GM18502 (cell line): Measurements from ENCODE around the gene FBLIM1.

Source experiments
- ATAC-seq: cut with Tn5 transposase; IDR thresholded peaks from one replicate; pipeline ENCODE4 v1.9.1; 2021; ENCODE audit warnings: mild to moderate bottlenecking; ENCODE audit not compliant: unreplicated experiment, poor library complexity

The FBLIM1 gene

DNA sequence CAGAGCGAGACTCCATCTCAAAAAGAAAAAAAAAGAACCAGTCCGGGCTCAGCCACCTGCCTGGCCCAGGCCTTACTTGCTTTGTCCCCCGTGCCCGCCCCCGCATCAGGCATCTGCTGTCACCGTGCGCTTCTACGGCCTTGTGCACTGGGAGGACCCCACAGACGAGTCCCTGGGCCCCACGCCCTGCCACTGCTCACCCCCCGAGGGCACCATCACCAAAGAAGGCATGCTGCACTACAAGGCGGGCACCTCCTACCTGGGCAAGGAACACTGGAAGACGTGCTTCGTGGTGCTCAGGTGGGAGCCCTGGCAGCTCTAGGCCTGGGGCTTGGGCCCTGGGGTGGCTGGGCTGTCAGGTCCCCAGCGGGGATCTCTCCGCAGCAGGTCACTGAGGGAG lies 28.2 kb upstream of the FBLIM1 start:
- ATAC-seq: no peak

DNA sequence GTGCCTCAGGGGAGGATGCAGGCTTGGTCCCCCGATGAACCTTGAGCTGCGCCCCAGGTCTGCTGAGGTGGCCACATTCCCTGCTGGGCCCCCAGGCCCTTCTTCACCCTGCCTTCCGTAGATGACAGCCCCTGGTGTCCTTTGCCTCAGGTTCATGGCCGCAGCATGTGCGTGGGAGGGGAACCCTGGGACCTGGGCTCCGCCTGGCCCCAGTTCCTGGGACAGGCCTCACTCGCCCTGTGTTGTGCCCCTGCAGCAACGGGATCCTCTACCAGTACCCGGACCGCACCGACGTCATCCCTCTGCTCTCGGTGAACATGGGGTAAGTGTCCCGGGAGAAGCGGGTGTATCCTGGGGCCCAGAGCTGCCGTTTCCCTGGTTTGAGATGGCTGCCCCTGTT lies 27.7 kb upstream of the FBLIM1 start:
- no peak for ATAC-seq

DNA sequence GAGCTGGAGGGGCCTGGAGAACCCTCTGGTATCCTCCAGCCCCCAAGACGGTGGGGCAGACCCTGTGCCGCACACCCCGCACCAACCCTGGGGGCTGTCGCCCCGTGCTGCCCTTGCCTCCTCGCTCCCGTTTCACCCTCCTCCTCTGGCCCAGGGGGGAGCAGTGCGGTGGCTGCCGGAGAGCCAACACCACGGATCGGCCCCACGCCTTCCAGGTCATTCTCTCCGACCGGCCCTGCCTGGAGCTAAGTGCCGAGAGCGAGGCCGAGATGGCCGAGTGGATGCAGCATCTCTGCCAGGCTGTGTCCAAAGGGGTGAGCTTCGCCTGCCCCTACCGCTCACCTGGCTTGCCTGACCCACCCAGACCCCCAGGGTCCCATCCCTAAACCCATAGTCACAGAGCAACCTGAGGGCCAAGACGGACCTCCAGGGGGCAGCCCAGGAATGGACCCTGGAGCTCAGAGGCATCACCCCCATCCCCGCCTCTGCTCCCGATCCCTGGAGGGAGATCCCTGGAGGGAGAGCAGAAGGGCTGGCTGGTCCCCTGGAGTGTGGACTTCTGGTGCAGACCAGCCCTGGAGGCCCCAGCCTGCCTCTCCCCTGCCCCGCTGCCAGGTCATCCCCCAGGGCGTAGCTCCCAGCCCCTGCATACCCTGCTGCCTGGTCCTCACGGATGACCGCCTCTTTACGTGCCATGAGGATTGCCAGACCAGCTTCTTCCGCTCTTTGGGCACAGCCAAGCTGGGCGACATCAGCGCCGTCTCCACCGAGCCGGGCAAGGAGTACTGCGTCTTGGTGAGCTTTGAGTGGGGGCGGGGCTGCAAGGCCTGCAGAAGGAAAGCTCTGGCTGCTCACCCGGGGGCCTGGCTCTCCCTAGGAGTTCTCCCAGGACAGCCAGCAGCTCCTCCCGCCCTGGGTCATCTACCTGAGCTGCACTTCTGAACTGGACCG lies 26.6 kb upstream of the FBLIM1 start:
- no peak for ATAC-seq

DNA sequence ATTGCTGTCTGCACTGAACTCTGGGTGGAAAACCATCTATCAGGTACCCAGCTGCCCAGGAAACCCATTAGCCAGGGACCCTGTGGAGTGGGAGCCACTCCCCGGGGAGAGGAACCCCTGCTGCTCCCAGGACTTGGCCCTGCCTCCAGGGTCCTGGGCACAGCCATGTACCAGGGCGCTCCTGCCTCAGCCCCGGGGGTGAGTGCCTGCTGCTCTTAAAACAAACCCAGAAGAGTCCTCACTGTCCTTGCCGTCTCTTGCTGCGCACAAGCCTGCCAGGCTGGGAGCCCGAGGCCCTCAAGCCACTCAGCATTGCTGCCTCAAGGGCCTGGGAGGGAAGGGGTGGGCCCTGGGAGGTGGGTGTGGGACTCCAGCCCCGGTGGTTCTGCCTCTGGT lies 25.9 kb upstream of the FBLIM1 start:
- ATAC-seq: no peak

DNA sequence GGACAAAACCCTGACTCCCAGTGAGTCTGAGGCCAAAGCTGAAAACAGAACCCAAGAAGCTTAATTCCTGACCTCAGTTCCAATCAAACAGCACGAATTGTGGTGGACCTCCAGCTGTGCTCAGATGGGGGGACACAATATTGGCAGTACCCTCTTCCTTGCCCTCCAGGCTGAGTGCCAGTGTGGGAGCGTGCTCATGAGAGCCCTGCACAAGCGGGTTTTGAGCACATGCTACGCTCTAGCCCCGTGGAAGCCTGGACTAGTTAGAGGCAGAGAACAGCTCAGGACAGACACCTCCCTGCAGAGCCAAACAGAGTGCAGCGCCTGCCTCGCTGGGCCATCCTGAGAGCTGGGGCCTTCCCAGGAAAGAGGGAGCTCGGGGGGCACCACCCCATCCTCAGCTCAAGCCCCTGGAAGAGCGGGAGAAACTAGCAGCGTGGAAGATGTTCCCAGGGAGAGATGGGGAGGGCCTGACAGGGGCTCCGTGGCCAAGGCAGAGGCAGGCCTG lies 25.3 kb upstream of the FBLIM1 start:
- no peak for ATAC-seq

DNA sequence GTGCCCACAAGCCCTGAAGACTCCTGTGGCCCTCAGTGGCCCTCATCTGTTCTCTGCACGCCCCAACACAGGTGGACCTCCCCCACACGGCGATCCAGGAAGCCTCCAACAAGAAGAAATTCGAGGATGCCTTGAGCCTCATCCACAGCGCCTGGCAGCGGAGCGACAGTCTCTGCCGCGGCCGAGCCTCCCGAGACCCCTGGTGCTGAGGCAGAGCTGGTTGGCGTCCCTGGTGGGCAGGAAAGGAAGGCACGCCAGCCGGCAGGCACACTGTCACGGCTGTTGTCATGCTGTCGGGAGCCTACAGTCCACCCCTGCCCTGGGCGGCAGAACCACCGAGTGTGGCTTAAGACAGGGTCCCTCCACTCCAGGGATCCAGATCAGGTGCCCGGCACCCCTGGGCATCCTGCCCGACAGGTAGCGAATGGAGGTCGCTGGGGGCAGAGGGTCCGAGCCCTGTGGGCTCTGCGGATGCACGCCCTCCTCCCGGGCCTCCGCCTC lies 24.8 kb upstream of the FBLIM1 start:
- ATAC-seq: no peak

DNA sequence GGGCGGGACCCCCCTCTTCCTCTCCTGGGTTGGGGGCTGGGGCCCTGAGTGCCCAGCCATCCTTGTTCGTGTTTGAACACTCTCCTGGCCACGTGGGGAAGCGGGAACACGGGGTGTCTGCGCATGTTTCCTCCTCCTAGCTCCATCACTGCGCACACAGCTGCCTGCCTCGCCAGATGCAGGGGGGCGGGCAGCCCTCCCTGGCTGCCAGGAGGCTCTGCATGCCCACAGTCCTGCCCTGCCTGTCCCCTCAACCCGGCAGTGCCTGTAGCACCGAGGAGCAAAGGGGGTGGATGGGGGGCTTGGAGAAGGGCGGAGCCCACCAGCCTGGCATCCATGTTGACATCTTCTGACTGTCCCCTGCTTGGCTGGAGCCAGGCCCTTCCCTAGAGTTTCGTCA lies 24.3 kb upstream of the FBLIM1 start:
- no peak for ATAC-seq

DNA sequence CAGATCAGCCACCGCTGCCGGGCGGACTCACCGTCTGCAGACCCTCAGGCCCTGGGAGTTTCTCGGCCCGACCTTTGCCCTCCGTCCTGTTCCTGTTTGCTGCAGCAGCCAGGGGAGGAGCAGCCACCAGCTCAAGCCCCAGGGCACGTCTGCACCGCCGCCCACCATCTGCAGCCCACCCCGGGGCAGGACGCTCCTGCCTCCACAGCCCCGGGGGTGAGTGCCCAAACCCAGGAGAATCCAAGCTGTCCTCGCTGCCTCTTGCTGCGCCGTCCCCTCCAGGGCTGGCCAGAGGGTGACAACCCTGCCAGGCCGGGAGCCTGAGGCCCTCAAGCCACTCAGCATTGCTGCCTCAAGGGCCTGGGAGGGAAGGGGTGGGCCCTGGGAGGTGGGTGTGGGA lies 23.7 kb upstream of the FBLIM1 start:
- ATAC-seq: no peak

DNA sequence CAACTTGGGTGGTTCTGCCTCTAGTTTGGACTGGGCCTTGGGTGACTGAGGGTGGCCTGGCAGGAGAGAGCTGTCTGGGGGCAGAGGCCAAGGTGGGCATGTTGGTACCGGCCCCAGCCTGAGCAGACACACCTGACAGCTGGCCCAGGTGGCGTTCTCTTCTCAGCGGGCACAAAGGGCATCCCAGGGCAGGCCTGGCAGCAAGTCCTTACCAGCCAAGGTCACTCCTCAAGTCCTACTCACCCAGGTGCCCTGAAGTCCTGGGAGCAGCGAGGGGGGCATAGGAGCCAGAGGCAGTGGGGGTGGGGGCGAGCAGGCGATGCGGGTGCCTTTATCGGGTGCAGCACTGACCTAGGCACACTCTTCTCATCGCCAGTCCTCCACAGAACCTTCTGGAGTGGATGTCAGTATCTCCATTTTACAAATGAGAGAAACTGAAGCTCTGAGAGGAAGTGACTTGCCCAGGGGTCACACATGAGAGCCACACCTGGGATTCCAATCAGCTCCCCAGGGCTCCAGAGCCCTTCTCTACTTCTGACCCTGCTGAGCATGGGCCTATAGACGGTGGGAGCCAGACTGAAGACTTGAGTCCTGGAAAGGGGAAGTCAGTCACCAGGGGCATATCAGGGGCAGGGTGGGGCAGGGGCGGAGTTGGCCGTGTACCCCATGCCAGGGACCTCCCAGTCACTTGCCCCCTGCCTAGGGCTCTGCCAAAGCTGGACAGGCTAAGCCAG lies 23.1 kb upstream of the FBLIM1 start:
- no peak for ATAC-seq

DNA sequence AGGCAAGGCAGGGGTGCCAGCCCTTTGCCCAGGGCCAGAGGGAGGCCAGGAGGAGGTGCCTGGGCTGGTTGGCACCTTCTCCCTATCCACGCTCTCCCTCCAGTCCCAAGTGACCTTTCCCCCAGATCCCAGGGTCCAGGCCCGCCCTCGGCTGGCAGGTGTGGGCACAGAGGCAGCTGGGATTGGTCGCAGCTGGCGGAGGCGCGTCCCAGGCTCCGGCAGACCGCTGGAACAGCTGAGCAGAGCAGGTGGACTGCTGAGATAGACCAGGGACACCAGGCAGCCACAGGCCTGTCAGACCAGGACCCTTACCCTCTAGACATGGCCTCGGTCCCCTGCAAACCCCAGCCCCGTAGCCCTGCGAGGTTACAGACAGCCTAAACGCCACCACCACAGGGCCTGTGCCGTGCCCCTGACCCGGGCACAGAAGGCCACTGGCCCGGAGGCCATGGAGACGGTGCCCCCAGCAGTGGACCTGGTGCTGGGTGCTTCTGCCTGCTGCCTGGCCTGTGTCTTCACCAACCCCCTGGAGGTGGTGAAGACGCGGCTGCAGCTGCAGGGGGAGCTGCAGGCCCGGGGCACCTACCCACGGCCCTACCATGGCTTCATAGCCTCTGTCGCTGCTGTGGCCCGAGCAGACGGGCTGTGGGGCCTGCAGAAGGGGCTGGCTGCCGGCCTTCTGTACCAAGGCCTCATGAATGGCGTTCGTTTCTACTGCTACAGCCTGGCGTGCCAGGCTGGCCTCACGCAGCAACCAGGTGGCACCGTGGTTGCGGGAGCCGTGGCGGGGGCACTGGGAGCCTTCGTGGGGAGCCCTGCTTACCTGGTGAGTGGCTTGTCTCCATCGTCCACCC lies 22.3 kb upstream of the FBLIM1 start, which contains the start of gene SLC25A34:
TSS of gene SLC25A34 (plus strand) at position 221 of the 854 bp plus-strand sequence. CDS start at position 449, 228 bp downstream.
- no peak for ATAC-seq

DNA sequence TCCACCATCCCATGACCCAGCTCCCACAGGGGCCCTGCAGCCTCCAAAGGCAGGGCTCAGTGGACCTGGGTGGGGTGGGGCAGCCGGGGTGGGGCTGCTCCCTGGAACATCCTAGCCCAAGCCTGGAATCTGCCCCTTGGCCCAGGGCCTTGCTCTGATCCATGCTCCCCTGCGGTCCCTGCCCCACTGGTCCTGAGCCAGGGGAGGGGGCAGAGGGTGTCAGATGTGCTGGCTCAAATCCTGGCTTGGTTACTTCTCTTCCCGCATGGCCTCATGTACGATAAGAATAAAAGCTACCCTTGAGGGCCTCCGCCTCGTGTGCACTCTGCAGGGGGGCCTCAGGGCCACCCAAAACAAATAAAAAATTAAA lies 21.7 kb upstream of the FBLIM1 start:
- ATAC-seq: no peak

DNA sequence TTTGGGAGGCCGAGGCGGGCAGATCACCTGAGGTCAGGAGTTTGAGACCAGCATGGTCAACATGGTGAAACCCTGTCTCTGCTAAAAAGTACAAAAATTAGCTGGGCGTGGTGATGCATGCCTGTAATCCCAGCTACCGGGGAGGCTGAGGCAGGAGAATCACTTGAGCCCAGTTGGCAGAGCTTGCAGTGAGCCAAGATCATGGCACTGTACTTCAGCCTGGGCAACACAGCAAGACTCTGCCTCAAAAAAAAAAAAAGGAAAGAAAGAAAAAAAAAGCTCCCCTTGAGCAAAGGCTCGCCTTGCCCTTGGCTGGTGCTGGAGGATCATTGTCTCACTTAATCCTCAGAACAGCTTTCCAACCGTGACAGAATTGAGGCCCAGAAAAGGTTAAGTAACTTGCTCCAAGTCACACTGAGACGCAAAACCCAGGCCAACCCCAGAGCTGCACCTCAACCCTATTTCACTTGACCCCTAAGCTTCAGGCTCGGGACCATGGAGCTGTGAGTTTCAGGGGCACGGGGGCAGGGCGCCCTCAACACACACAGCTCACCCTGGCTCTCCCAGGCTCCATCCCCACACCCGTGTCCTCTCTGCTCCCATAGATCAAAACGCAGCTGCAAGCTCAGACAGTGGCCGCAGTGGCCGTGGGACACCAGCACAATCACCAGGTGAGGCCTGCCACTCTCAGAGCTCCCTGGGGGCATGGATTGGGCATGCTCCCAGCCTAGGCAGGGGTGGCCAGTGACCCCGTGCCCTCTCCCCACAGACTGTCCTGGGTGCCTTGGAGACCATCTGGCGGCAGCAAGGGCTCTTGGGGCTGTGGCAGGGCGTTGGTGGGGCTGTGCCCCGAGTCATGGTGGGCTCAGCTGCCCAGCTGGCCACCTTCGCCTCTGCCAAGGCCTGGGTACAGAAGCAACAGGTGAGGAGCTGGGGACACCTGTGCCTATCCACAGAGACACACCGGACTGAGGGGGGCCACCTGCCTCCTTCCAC lies 21.0 kb upstream of the FBLIM1 start:
- ATAC-seq: no peak

DNA sequence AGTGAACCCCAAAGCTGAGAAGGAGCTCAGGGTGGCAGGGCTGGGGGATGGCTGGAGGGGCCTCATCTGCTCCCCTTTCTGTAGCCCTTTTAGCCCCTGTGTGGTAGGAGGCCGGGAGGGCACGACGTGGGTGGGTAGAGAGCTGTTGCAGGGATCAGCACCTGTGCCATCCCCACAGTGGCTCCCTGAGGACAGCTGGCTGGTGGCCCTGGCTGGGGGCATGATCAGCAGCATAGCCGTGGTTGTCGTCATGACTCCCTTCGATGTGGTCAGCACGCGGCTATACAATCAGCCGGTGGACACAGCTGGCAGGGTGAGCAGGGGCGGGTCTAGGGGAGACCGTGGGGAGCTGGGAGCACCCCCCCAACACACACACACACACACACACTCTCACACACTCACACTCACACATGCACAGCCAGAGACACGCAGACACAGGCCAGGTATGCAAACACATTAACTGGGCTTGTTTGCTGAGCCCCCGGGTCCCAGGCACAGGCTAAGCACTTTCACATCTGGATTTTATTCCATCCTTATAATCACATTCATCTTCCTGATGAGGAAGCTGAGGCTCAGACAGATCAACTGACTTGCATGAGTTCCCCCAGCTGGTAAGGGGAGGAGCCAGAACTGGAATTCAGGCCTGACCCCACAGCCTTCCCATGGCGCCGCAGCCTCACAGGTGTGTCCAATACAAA lies 20.0 kb upstream of the FBLIM1 start:
- no peak for ATAC-seq

DNA sequence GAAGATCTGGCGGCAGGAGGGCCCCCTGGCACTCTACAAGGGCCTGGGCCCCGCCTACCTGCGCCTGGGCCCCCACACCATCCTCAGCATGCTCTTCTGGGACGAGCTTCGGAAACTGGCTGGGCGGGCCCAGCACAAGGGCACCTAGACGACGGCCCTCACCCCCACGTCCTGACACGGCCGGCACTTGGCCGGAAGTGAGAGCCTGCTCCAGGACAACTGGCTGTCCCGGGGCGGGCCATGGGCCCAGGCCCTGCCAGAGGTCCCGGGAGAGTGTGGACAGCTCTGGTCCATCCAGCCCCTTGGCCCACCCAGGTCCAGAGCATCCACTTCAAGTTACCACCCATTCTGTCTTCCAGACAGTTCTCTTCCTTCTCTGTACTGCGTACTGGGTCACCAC lies 19.3 kb upstream of the FBLIM1 start:
- no peak for ATAC-seq

DNA sequence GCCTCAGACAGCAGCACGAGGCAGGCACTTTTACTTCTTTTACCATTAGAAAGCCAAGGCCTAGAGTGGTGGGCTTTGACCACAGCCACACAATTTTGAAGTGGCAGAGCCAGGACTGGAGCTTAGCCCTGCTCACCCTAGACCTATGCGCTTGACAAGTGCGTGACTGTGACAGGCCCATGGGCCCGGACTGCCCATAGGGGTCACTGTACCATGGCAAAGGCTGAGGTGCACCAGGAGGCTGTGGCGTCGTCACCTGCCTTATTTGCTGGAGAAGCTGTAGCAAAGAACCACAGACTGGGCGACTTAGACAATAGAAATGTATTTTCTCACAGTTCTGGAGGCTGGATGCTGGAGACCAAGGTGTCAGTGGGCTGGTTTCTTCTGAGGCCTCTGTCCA lies 18.9 kb upstream of the FBLIM1 start:
- no peak for ATAC-seq

DNA sequence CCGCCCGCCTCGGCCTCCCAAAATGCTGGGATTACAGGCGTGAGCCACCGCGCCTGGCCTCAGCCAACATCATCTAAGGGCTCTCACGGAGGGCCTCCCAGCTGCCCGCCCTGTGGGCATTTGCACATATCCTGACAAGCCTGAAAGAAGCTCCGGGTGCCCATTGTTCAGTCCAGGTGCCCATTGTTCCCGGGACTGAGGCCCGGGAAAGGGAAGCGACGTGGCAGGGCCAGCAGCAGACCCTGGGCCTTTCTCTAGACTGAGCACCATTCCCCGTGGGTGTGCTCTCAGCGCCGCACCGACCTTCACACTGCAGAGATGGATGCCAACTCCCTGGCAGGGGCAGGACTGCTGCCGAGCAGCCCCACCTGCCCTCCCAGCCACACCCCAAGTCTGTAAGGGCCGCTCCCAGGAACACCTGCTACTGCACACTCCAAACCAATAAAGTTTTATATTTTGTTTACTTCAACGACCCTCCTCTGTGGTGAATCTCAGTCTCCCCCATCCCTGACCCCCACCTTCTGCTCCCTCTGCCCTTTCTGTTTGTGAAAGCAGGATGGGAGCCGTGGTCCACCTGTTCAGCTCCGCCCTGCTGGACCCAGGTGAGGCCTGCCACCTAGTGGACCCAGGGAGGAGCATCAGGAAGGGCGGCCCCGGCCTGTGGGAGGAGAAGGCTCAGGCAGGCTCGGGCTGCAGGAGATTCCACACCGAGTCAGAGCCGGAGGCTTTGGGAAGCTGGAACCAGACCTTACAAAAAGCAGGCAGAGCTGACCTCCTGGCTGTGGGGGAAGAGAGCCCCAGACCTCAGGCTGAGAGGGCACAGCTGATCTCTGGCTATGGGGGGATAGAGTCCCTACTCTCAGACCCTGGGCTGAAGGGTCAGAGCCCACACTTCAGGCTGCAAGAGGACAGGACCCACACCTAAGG lies 17.4 kb upstream of the FBLIM1 start:
- no peak for ATAC-seq

DNA sequence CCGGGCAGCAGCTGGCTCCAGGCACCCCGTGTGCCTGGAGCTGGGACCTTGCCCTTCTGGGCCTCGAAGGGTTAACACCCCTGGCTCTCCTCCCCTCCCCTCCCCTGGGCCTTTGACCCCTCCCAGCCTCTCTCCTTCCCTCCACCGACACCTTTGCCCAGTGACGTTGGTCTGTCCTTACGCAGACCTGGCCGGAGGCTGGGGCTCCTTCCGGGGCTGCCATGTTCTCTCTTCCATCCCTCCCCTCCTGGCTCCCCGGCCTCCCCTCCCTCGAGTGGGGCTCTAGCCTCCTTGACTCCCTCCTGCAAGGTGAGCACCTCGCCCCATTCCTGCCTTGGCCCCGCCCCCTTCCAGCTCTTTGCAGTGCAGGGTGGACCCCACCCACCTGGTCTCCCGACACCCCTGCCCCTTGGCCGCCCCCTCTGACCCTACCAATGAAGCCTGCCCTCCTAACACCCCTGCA lies 16.2 kb upstream of the FBLIM1 start, which contains the start of gene TMEM82:
TSS of gene TMEM82 (plus strand) at position 161 of the 463 bp plus-strand sequence. CDS start at position 222, 61 bp downstream.
- no peak for ATAC-seq
